Esophagus muscularis mucosa (tissue), 3 donors: ENCODE results near the gene NEK11.

Experiments used
- CTCF ChIP-seq, 3 experiments: fragments of 200-600 bp in 2 of 3; fragments of 450-650 bp in 1 of 3; sonication (generic) in 2 of 3; IDR thresholded peaks; one replicate each; pipeline ENCODE4 v1.5.1; 2017 to 2019; ENCODE audit warnings: antibody characterized with exemption in 3 of 3, mild to moderate bottlenecking in 2 of 3, moderate library complexity in 1 of 3
- POLR2A ChIP-seq: fragments of 450-650 bp; IDR thresholded peaks from one replicate; pipeline ENCODE4 v1.6.1; 2017; ENCODE audit warnings: antibody characterized with exemption, moderate library complexity, mild to moderate bottlenecking, low read depth

- TF ChIP-seq CTCF (IDR thresholded peaks at IDR 0.05) (no peak), POLR2A (no peak)
These were observed 278.2 kb downstream of the NEK11 start for GRCh38 chr3:131304890-131305289.
